ENCODE results near the gene ATXN1. TPM values are rescaled to one million over a fixed set of nuclear protein-coding genes. Genes with fewer than 3 reads are reported as not detected.
"Not testable (repeated sequence)": the region's sequence is repeated elsewhere in the genome, so short reads cannot be mapped to it uniquely, and the experiment has no call there.

The ATXN1 gene
- total and polyA plus RNA-seq, 2 experiments from 2014 or later, result 14.2 to 20.1 TPM

DNA sequence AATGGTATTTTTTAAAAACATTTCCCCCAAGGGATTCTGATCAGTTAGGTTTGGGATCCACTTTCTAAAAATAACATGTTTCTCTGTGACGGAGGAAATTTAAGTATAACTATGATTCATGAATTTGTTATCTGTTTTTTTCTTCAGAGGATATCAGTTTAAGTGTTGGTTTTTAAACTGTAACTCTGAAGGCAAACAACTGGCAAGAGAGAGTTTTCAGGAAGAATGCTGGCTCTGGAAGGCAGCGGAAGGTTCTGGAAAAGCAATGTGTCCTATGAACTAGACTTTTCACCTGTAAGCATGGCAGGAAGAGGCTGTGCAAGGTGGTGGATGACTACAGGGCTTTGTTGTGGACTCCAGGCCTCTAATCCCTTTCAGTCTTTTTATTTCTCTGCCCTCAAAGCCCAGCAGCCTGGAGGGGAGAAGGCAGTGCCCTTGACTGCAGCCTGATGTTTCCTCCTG, 369.8 kb downstream of the ATXN1 start:
- Histone ChIP-seq H3K4me3 (no peak overlapping the region), H3F3A (ENCODE audit: insufficient read depth) (peaks cover 10% of the 10 kb centered on the region), H3K27ac (peak overlapping the region; percentile 30), H3K79me2 (ENCODE audit: insufficient read depth) (no peaks in the 10 kb centered on the region), H3K36me3 (ENCODE audit: low read depth) (no peaks in the 10 kb centered on the region), H3K9me2 (ENCODE audit: insufficient read depth) (no peaks in the 10 kb centered on the region), H3K4me2 (ENCODE audit: unreplicated experiment) (no peak overlapping the region), H3K9ac (no peak overlapping the region), H3K27me3 (replicated peaks; ENCODE audit: insufficient read depth) (no peaks in the 10 kb centered on the region), H3K4me1 (ENCODE audit: insufficient read depth) (peaks cover 23% of the 10 kb centered on the region), H3K9me3 (ENCODE audit: low read depth) (no peaks in the 10 kb centered on the region), H2AFZ (no peak overlapping the region; the same call in 1 of the 2 replicates), H4K20me1 (ENCODE audit: insufficient read depth) (no peaks in the 10 kb centered on the region)
- in situ Hi-C loops (cut with MboI), result no loop called here
- DNase-seq, result peak; percentile 26
- TF ChIP-seq EZH2phosphoT487 (IDR thresholded peaks at IDR 0.05; ENCODE audit: insufficient read depth, low read depth) (no peak), EZH2 (IDR thresholded peaks at IDR 0.05; ENCODE audit: insufficient read depth, poor library complexity, severe bottlenecking) (no peak)
- WGBS, 2 experiments (ENCODE audit: low coverage in 1 of 2, low lambda C conversion rate in 2 of 2, missing lambda C conversion rate in 2 of 2), result 33 to 44% methylated on average over 2 of the region's 2 CpGs

DNA sequence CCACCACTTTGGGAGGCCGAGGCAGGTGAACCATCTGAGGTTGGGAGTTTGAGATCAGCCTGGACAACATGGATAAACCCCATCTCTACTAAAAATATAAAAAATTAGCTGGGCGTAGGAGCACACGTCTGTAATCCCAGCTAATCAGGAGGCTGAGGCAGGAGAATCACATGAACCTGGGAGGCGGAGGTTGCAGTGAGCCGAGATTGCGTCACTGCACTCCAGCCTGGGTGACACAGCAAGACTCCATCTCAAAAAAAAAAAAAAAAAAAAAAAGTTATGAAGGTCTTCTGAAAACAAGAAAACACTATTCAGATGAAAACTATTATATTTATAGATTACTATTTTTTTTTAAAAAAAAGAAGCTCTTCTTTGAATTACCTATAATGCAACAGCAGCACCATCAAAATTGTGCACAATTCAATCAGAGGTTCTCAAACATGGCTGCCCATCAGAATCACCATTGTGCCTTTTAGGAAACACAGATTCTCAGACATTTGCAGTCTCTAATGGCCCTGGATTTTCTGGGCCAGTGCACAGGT, 370.3 kb downstream of the ATXN1 start:
- in situ Hi-C loops (cut with MboI); H4K20me1 ChIP-seq (ENCODE audit: insufficient read depth): not testable (repeated sequence)

DNA sequence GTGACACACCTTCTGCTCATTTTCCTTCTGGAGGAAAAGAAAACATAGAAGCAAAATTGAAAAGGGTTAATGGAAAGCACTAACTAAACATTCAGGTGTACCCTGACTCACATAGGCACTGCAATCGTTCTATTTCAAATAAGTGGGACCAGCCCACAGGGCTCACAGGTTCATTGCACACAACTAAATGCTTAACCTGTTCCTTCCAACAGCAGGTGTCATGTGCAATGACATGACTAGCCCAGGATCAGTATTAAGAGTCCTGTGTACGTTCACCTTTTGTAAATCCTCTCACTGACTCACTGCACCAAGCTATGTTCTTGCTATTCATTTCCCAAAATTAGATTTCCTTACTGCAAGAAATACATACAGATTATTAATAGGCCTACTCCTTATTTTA, 371.6 kb downstream of the ATXN1 start:
- no peak for TF ChIP-seq EZH2phosphoT487 (IDR thresholded peaks at IDR 0.05; ENCODE audit: insufficient read depth, low read depth)
- TF ChIP-seq EZH2 (IDR thresholded peaks at IDR 0.05; ENCODE audit: insufficient read depth, poor library complexity, severe bottlenecking), result no peak
- Histone ChIP-seq H3K4me3 (no peak overlapping the region), H2AFZ (no peak overlapping the region), H3K9ac (no peak overlapping the region), H3K79me2 (ENCODE audit: insufficient read depth) (no peaks in the 10 kb centered on the region), H3K4me2 (ENCODE audit: unreplicated experiment) (no peak overlapping the region), H3K4me1 (ENCODE audit: insufficient read depth) (peaks cover 19% of the 10 kb centered on the region), H3K9me3 (ENCODE audit: low read depth) (no peaks in the 10 kb centered on the region), H3K27me3 (replicated peaks; ENCODE audit: insufficient read depth) (no peaks in the 10 kb centered on the region), H4K20me1 (ENCODE audit: insufficient read depth) (0 out of 2 replicates have a peak, but pooled peaks cover 3% of the 10 kb centered on the region), H3F3A (ENCODE audit: insufficient read depth) (peaks cover 6% of the 10 kb centered on the region), H3K27ac (no peak overlapping the region), H3K9me2 (ENCODE audit: insufficient read depth) (no peaks in the 10 kb centered on the region), H3K36me3 (ENCODE audit: low read depth) (no peaks in the 10 kb centered on the region)
- WGBS, 2 experiments (ENCODE audit: low coverage in 1 of 2, low lambda C conversion rate in 2 of 2, missing lambda C conversion rate in 2 of 2), result 71 to 87% methylated on average over 2 of the region's 2 CpGs
- no peak for DNase-seq
- in situ Hi-C loops (cut with MboI), result no loop called here

More for the DNA sequence above, 370.3 kb downstream of the ATXN1 start:
- H2AFZ ChIP-seq; H3K9ac ChIP-seq; H3K9me3 ChIP-seq (ENCODE audit: low read depth); H3K9me2 ChIP-seq (ENCODE audit: insufficient read depth); H3F3A ChIP-seq (ENCODE audit: insufficient read depth); H3K4me2 ChIP-seq (ENCODE audit: unreplicated experiment); H3K79me2 ChIP-seq (ENCODE audit: insufficient read depth); H3K36me3 ChIP-seq (ENCODE audit: low read depth); DNase-seq; H3K27me3 ChIP-seq (replicated peaks; ENCODE audit: insufficient read depth); H3K4me3 ChIP-seq: not testable (repeated sequence)
- peak overlapping the region; percentile 30; the same call in 1 of the 2 replicates for H3K27ac ChIP-seq
- peaks cover 19% of the 10 kb centered on the region for H3K4me1 ChIP-seq (ENCODE audit: insufficient read depth)
- WGBS, 2 experiments (ENCODE audit: low coverage in 1 of 2, low lambda C conversion rate in 2 of 2, missing lambda C conversion rate in 2 of 2), result 96 to 97% methylated on average over 6 of the region's 6 CpGs

DNA sequence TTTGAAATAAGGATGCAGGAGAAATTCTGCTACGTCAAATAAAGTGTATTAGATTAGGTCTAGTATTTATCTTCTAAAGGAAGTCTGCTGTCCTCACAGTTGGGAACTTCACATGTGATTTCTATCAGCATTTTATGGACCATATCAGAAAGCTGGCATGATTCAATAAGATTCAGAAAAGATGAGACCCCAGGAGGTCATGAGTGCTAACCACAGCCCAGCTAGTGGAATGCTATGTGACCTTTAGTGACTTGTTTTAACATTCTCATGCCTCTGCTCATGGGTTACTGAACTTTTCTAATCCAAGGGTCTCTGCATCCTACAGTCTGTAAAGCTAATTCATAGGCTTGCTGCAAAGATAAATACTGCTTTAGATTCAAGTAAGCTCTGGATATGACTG, 372.8 kb downstream of the ATXN1 start:
- Histone ChIP-seq H3K4me1 (ENCODE audit: insufficient read depth) (peaks cover 19% of the 10 kb centered on the region), H3K4me2 (ENCODE audit: unreplicated experiment) (no peak overlapping the region), H3K9me3 (ENCODE audit: low read depth) (no peaks in the 10 kb centered on the region), H3K36me3 (ENCODE audit: low read depth) (no peaks in the 10 kb centered on the region), H4K20me1 (ENCODE audit: insufficient read depth) (0 out of 2 replicates have a peak, but pooled peaks cover 3% of the 10 kb centered on the region), H3F3A (ENCODE audit: insufficient read depth) (peaks cover 6% of the 10 kb centered on the region), H2AFZ (no peak overlapping the region), H3K9me2 (ENCODE audit: insufficient read depth) (no peaks in the 10 kb centered on the region), H3K79me2 (ENCODE audit: insufficient read depth) (no peaks in the 10 kb centered on the region), H3K27ac (no peak overlapping the region), H3K27me3 (replicated peaks; ENCODE audit: insufficient read depth) (no peaks in the 10 kb centered on the region), H3K4me3 (no peak overlapping the region), H3K9ac (no peak overlapping the region)
- no peak for DNase-seq
- in situ Hi-C loops (cut with MboI), result no loop called here
- TF ChIP-seq EZH2 (IDR thresholded peaks at IDR 0.05; ENCODE audit: insufficient read depth, poor library complexity, severe bottlenecking) (no peak), EZH2phosphoT487 (IDR thresholded peaks at IDR 0.05; ENCODE audit: insufficient read depth, low read depth) (no peak)
- 65 to 67% methylated on average over 1 of the region's 1 CpG for WGBS, 2 experiments (ENCODE audit: low coverage in 1 of 2, low lambda C conversion rate in 2 of 2, missing lambda C conversion rate in 2 of 2)

All from GM23248 (cell line).